Mucosa of stomach (tissue), 1 donor: Measurements from ENCODE around the gene TEKT5.

Experiments
- H3K27me3 ChIP-seq: one replicate; pipeline ENCODE4 v1.7.0; 2013; ENCODE audit warnings: mild to moderate bottlenecking, low read length; ENCODE audit not compliant: control insufficient read depth, insufficient read depth
- H3K36me3 ChIP-seq: one replicate; pipeline ENCODE4 v1.7.0; 2013; ENCODE audit warnings: low read length; ENCODE audit not compliant: control insufficient read depth, insufficient read depth
- H3K4me1 ChIP-seq: one replicate; pipeline ENCODE4 v1.7.0; 2013; ENCODE audit warnings: mild to moderate bottlenecking, low read length; ENCODE audit not compliant: control insufficient read depth, insufficient read depth
- H3K4me3 ChIP-seq: one replicate; pipeline ENCODE4 v1.7.0; 2013; ENCODE audit warnings: low read length
- H3K9ac ChIP-seq: one replicate; pipeline ENCODE4 v1.7.0; 2013; ENCODE audit warnings: mild to moderate bottlenecking, low read length, moderate library complexity
- H3K9me3 ChIP-seq: one replicate; pipeline ENCODE4 v1.7.0; 2013; ENCODE audit warnings: mild to moderate bottlenecking, low read length, moderate library complexity; ENCODE audit not compliant: control insufficient read depth
- donor health status: Pancreatic carcinoma.

The TEKT5 gene

GRCh38 chr16:10666291-10666690, 28.4 kb downstream of the TEKT5 start:
- H3K4me1 ChIP-seq, result peaks cover 5% of the 10 kb centered on the region
- no peaks in the 10 kb centered on the region for H3K27me3 ChIP-seq
- no peak overlapping the region for H3K9ac ChIP-seq
- no peaks in the 10 kb centered on the region for H3K9me3 ChIP-seq
- H3K36me3 ChIP-seq, result no peaks in the 10 kb centered on the region
- no peak overlapping the region for H3K4me3 ChIP-seq

GRCh38 chr16:10665166-10665565, 29.6 kb downstream of the TEKT5 start:
- no peak overlapping the region for H3K4me3 ChIP-seq
- peaks cover 5% of the 10 kb centered on the region for H3K4me1 ChIP-seq
- no peaks in the 10 kb centered on the region for H3K27me3 ChIP-seq
- H3K36me3 ChIP-seq, result no peaks in the 10 kb centered on the region
- no peak overlapping the region for H3K9ac ChIP-seq
- H3K9me3 ChIP-seq, result no peaks in the 10 kb centered on the region

GRCh38 chr16:10664720-10665126, 30.0 kb downstream of the TEKT5 start:
- no peaks in the 10 kb centered on the region for H3K27me3 ChIP-seq
- no peak overlapping the region for H3K9ac ChIP-seq
- H3K4me1 ChIP-seq, result peaks cover 5% of the 10 kb centered on the region
- no peaks in the 10 kb centered on the region for H3K9me3 ChIP-seq
- no peak overlapping the region for H3K4me3 ChIP-seq
- no peaks in the 10 kb centered on the region for H3K36me3 ChIP-seq

DNA sequence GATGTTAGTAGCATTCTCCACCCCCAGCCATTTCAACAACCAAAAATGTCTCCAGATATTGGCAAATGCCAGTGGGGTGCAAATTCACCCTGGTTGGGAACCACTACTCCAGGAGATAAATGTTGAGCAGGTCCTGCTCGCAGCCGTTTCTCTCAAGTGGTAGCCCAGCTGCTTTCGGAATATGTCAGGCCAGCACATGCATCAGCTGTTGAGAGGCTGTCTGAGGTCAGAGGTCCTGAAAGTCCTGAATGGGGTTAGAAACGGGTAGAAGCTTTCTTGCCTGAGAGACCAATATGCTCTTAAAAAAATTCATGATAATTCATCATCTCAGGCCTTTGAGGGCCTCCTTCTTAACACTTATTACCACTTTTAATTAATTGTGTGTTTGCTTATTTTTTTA, 31.0 kb downstream of the TEKT5 start:
- Histone ChIP-seq H3K4me3 (no peak overlapping the region), H3K36me3 (no peaks in the 10 kb centered on the region), H3K9ac (no peak overlapping the region), H3K4me1 (peaks cover 5% of the 10 kb centered on the region), H3K9me3 (no peaks in the 10 kb centered on the region), H3K27me3 (no peaks in the 10 kb centered on the region)

- Histone ChIP-seq H3K27me3 (no peaks in the 10 kb centered on the region), H3K4me3 (no peak overlapping the region), H3K4me1 (peaks cover 2% of the 10 kb centered on the region), H3K36me3 (no peaks in the 10 kb centered on the region), H3K9ac (no peak overlapping the region), H3K9me3 (no peaks in the 10 kb centered on the region)
Measured at GRCh38 chr16:10663146-10663545, 31.6 kb downstream of the TEKT5 start.

DNA sequence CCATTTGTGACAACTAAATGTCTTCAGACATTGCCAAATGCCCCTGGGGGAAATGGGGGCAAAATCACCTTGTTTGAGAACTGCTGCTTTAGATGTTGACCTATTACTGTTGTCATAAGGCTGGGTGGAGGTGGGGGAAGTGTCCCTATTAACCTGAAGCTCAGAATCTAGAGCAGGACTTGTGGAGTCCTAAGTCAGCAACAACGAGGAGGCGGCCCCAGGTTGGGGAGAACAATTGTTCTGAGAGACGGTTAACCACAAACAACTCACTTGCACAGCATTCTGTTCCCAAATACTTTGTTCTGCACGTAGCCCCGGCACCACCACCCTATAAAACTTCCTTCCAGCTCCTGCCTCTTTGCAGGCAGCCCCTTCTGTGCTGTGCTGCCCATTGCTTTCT, 32.5 kb downstream of the TEKT5 start:
- Histone ChIP-seq H3K9me3 (no peaks in the 10 kb centered on the region), H3K27me3 (no peaks in the 10 kb centered on the region), H3K4me3 (no peak overlapping the region), H3K36me3 (no peaks in the 10 kb centered on the region), H3K4me1 (no peaks in the 10 kb centered on the region), H3K9ac (no peak overlapping the region)

DNA sequence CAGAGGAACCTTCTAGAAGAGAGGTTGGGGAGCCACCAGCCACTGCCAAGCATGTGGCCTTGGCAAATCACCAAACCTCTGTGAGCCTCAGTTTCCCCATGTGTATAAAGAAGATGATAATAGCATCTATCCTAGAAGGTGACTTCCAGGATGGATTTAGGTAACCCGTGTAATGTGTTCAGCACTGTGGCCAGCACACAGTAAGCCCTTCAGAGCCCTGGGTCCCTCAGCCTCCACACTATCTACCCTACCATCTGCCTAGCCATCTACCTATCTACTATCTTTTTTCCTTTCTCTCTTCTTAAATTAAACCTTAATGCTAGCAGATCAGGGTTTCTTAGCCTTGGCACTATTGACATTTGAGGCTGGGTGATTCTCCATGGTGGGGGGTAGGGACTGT, 33.0 kb downstream of the TEKT5 start:
- no peaks in the 10 kb centered on the region for H3K4me1 ChIP-seq
- H3K27me3 ChIP-seq, result no peaks in the 10 kb centered on the region
- H3K9ac ChIP-seq, result no peak overlapping the region
- no peaks in the 10 kb centered on the region for H3K9me3 ChIP-seq
- H3K4me3 ChIP-seq, result no peak overlapping the region
- H3K36me3 ChIP-seq, result no peaks in the 10 kb centered on the region

- Histone ChIP-seq H3K9ac (no peak overlapping the region), H3K9me3 (no peaks in the 10 kb centered on the region), H3K27me3 (no peaks in the 10 kb centered on the region), H3K36me3 (no peaks in the 10 kb centered on the region), H3K4me3 (no peak overlapping the region), H3K4me1 (no peaks in the 10 kb centered on the region)
Measured at GRCh38 chr16:10660950-10661635, 33.6 kb downstream of the TEKT5 start.

GRCh38 chr16:10658943-10659342, 35.8 kb downstream of the TEKT5 start:
- Histone ChIP-seq H3K4me3 (no peak overlapping the region), H3K36me3 (no peaks in the 10 kb centered on the region), H3K4me1 (no peaks in the 10 kb centered on the region), H3K9me3 (no peaks in the 10 kb centered on the region), H3K27me3 (no peaks in the 10 kb centered on the region), H3K9ac (no peak overlapping the region)

- Histone ChIP-seq H3K4me1 (peaks cover 6% of the 10 kb centered on the region), H3K27me3 (no peaks in the 10 kb centered on the region), H3K9me3 (no peaks in the 10 kb centered on the region), H3K9ac (no peak overlapping the region), H3K36me3 (no peaks in the 10 kb centered on the region), H3K4me3 (no peak overlapping the region)
Measured at GRCh38 chr16:10657925-10658324, 36.8 kb downstream of the TEKT5 start.

DNA sequence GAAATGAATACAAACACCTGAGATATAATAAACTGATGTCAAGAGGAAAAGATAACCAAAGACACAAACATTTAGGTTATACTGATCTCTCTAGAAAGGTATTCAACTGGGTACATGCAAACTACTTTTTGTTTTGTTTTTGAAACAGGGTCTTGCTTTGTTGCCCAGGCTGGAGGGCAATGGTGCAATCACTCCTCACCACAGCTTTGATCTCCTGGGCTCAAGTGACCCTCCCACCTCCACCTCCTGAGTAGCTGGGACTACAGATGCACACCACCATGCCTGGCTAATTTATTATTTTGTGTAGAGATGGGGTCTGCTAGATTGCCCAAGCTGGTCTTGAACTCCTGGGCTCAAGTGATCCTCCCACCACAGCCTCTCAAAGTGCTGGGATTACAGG, 38.1 kb downstream of the TEKT5 start:
- no peak overlapping the region for H3K4me3 ChIP-seq
- peaks cover 14% of the 10 kb centered on the region for H3K4me1 ChIP-seq
- H3K9me3 ChIP-seq, result no peaks in the 10 kb centered on the region
- H3K36me3 ChIP-seq, result no peaks in the 10 kb centered on the region
- H3K27me3 ChIP-seq, result no peaks in the 10 kb centered on the region
- no peak overlapping the region for H3K9ac ChIP-seq

GRCh38 chr16:10655415-10655977, 39.2 kb downstream of the TEKT5 start:
- Histone ChIP-seq H3K4me1 (peaks cover 15% of the 10 kb centered on the region), H3K4me3 (no peak overlapping the region), H3K9me3 (no peaks in the 10 kb centered on the region), H3K36me3 (no peaks in the 10 kb centered on the region), H3K9ac (no peak overlapping the region), H3K27me3 (no peaks in the 10 kb centered on the region)
